ENCODE data around the gene KTN1.

The KTN1 gene

GRCh38 chr14:55578511-55578910 lies 1.5 kb upstream of the KTN1 start:
- DNase-seq: no peak

GRCh38 chr14:55580470-55581341 lies 699 bp downstream of the KTN1 start:
- peak; percentile 67 for DNase-seq

DNA sequence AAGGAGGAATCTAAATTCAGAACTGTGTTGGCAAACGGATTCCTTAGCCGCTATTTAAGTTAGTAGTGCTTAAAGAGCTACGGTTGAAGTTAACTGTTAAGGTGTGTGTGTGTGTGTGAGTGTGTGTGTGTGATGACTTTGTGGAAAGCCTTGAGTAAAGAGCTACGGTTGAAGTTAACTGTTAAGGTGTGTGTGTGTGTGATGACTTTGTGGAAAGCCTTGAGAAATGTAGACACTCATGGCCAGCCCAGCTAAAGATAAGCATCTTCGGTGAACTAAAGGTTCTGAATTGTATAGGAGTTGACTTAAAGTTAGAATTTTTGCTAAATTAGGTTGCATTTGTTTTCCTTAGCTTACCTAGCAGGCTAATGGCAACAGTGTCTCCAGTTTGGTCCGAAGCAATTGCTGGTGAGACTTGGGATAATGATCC lies 1.4 kb downstream of the KTN1 start:
- no peak for DNase-seq

DNA sequence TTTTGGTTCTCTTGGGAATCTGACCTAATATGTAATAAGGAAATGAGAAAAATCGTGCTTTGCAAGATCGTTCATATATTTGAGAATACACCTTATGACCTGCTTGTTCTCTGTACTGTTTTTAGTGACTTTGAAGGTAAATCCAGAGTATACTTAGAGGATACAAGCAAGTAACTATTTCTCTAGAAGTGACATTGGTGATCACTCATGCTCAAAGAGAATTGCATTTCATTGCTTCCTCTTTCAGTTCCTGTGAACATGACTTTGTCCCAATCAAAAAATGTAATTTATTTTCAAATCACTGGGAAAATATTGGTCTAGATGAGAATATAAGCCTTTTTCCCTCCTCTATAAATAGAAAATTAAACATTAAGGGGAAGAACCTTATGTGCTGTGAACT lies 2.7 kb downstream of the KTN1 start:
- DNase-seq: no peak

DNA sequence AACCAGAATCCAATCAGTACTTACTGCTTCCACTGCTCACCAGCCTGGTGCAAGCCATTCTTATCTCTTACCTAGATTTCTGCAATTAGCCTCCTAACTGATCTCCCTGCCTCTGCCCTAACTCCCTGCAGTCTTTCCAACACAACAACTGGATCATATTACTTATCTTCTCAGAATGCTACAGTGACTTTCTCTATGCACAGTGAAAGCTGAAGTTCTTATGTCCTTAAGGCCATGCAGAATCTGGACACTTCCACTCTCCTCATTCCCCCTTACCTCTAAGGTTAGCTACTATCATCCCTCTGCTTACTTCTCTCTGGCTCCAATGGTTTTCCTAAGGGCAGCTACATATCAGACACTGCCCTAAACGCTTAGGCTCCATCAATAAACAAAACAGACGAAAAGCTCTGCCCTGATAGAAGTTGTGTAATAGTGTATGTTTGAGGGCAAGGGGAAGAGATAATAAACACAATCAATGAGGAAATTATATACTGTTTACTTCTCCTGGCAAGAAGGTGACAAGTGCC lies 4.0 kb downstream of the KTN1 start:
- DNase-seq: no peak

- no peak for DNase-seq
These were observed 5.8 kb downstream of the KTN1 start for GRCh38 chr14:55585854-55586253.

GRCh38 chr14:55586411-55586810 lies 6.4 kb downstream of the KTN1 start:
- DNase-seq: no peak

DNA sequence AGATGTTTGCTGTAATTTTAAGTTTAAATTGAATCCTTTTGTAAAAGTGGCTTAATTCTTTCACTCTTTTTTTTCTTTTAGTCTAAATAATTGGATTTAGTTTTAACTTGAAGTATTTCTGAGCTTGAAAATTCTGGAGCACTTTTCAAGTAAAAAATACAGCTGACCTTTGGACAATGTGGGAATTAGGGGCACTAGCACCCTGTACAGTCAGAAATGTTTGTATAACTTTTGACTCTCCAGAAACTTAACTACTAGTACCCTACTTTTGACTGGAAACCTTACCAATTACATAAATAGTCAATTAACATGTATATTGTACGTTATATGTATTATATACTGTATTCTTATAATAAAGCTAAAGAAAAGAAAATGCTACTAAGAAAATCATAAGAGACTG lies 7.8 kb downstream of the KTN1 start:
- no peak for DNase-seq

DNA sequence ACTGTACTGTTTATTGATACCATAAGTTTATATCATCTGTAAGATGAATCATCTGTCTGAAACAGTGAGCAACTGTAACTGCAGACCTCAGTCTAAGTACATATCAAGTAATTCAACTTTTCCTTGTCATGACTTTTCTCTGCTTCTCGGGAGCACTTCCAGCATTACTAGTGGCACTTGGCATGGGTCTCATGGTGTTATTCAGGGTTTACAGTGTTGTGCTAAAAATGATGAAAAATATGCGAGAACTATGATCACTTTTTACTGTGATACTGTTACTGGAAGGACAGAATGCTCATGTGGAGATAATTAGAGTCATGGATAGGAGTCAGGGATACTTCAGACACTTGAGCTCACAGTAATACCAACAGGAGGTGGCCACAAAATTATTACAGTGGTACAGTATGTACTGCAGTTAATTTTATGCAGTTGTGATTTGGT lies 8.3 kb downstream of the KTN1 start:
- no peak for DNase-seq

DNA sequence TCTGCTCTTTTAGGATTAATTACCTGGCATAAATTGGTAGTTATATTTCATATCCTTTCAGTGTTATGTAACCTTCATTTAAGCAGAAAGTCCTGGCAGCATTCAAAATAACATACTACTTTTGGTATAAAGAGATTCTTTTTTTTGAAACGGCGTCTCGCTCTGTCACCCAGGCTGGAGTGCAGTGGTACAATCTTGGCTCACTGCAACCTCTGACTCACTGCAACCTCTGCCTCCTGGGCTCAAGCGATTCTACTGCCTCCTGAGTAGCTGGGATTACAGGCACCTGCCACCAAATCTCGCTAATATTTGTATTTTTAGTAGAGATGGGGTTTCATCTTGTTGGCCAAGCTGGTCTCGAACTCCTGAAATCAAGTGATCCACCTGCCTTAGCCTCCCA lies 9.2 kb downstream of the KTN1 start:
- no peak for DNase-seq

- no peak for DNase-seq
These were observed 12.4 kb downstream of the KTN1 start for GRCh38 chr14:55592436-55592835.

DNA sequence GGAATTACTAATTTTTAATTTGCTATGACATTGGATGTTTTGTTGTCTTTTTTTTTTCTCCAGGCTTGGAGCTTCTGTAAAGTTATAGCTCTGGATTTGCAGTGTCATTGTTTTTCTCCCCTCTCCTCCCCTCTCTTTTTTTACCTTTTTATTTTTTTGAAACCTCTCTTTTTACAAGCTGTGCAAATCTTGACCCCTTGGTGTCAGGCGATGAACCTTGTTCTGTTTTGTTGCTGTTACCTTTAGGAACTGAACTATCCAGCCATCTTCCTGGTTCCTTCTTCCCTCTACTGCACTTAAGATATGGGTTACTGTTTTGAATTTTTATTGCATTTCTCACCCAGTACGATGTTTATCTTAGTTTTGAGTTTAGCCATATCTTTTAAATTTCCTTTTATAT lies 13.7 kb downstream of the KTN1 start:
- DNase-seq: no peak

DNA sequence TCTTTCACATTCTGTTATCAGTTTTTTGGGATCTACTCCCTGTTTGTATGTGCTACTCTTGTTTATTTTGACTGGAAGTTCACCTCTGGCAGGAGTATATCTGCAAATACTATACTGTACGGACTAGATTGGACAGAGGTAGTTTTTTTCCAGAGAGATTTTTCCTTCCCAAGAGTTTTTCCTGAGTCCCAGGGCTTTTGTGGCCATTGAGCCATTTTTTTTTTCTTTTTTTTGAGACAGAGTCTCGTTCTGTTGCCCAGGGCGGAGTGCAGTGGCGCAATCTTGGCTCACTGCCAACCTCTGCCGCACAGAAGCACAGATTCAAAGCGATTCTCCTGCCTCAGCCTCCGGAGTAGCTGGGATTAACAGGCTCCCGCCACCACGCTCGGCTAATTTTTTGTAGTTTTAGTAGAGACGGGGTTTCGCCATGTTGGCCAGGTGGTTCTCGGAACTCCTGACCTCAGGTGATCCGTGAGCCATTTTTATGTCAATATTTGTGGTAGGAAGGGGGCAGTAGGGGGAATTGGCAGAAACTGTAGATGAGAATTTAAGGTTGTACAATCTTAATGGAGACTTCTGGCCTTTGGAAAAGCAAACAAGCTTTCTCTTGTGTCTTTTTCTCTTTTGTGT lies 19.4 kb downstream of the KTN1 start:
- no peak for DNase-seq

- DNase-seq: no peak
These were observed 21.0 kb downstream of the KTN1 start for GRCh38 chr14:55600784-55601561.

DNA sequence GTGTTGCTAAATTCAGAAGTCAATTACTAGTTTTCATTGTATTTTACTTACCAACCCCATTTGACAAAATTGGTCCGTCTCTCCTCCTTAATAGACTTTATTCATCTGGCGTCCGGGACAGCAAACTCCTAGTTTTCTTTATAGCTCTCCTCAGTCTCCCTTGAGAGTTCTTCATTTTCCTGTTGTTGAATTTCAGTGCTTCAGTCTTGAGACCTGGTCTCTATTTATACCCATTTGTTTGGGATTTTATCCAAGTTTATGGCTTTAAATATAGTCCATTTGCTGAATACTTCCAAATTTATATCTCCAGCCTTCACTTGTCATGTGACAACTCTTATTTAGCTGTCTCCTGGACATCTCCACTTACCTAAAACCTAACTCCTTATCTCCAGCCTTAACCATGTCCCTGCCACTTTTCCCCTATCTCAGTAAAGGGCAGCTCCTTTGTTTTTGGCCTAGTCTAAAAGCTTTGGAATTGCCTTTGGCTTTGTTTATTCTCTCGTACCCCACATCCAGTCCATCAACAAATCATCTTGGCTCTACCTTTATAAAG lies 23.5 kb downstream of the KTN1 start:
- no peak for DNase-seq

GRCh38 chr14:55604488-55604887 lies 24.5 kb downstream of the KTN1 start:
- no peak for DNase-seq

DNA sequence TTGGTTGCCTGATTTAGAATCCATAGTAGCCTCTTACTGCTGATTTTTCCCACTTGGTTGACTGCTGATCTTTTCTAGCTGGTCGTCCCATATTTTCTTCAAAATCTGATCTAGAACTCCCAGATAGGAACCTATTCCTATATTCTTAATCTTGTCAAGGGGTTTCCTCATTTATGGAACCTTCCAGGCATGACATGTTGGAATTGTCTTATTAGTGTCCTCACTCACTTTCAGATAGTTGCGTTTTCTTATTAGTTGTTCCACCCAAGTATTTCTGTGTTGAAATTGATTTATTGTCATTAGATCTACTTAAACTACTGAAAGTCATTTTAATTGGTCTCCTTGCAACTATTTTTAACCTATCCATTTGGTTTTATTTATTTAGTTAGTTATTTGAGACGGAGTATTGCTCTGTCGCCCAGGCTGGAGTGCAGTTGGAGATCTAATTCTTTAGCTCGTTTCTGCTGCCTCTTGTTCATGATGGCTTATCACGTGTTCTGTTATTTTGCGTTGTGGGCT lies 25.0 kb downstream of the KTN1 start:
- no peak for DNase-seq

DNA sequence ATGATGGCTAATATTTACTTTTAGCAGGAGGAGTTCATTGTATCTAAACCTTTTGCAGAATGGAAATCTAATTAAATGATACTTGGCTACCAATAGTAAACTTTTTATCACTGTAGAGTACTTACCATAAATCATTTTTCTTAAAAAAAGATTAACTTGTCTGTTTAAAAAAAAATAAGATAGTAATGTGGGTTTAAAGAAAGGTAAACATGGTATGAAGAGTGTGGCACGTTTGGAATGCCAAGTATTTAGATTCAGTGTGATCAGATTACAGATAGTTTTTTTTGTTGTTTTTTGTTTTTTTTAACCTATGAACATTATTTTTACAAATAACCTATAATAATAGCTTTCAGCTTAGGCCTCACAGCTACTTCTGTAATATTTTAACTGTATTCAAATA lies 25.8 kb downstream of the KTN1 start:
- DNase-seq: no peak

DNA sequence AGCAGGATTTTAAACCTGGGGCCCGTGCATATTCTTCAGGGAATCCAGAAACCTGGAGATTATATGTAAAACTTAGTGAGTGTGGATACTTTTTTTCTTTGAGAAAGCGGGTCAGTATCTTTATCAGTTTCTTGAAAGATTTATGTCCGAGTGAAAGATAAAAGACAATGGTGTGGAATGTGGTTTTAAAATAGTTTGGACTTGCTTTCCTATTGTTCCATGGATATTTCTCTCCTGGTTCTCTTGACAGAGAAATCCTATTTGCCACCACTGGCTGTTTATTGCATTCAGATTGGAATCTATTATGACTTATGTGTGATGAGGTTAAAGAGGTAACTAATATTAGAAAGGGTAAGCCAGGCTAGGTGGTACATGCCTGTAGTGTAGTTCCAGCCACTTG lies 27.4 kb downstream of the KTN1 start:
- no peak for DNase-seq

DNA sequence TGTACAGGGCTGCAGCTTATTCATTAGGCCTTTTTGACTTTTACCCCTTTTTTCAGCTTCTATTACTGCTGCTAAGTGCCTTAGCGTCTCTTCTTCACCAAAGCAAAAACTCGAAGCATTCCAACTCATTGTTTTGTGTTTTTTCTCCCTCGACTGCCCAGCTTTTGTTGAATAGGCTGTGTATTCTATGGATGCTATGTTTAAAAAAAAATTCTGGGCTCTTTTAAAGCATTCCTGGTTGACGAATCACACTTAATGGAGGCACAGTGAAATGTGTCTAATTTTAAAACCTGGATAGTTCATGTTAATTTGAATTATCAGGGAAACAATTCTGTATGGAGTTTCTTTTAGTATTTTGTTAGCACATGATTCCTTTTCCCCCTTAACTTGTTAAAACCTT lies 29.7 kb downstream of the KTN1 start:
- DNase-seq: no peak

DNA sequence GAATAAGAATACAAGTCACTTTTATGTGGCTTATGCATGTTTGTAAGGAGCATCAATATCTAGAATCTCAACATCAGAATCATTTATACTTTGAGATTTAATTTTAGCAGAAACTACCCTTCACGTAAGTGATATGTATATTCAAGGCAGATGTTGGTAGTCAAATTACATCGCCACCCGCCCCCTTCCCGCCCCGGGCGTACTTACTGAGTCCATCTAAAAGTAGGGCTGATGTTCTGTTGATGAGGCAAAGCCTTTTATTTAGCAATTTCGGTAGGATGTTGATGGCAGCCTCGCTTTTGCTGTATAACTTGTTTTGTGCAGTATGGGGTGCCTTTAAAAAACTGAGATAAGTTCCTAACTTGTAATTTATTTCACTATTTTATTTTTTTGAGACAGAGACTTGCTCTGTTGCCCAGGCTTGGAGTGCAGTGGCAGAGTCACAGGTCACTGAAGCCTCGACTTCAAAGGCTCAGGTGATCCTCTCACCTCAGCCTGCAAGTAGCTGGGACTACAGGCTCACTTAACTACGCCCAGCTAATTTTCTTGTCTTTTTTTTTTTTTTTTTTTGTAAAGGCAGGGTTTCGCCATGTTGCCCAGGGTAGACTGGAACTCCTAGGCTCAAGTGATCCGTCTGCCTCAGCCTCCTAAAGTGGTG lies 30.8 kb downstream of the KTN1 start:
- DNase-seq: no peak

- DNase-seq: no peak
These were observed 31.9 kb downstream of the KTN1 start for GRCh38 chr14:55611859-55612258.
